ENCODE data around the gene RARA.

RARA gene

DNA sequence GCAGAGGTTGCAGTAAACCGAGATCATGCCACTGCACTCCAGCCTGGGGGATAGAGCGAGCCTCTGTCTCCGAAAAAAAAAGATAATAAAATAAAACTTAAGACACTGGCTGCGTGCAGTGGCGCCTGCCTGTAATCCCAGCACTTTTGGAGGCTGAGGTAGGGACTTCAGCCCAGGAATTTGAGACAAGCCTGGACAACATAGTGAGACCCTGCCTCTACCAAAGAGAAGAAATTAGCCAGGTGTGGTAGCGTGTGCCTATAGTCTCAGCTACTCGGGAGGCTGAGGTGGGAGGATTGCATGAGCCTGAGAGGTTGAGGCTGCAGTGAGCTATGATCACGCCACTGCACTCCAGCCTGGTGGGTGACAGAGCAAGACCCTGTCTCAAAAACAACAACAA lies 26.6 kb downstream of the RARA start:
- no peak for TF ChIP-seq ZFX (IDR thresholded peaks at IDR 0.05)
- TF ChIP-seq, protein P1, sequence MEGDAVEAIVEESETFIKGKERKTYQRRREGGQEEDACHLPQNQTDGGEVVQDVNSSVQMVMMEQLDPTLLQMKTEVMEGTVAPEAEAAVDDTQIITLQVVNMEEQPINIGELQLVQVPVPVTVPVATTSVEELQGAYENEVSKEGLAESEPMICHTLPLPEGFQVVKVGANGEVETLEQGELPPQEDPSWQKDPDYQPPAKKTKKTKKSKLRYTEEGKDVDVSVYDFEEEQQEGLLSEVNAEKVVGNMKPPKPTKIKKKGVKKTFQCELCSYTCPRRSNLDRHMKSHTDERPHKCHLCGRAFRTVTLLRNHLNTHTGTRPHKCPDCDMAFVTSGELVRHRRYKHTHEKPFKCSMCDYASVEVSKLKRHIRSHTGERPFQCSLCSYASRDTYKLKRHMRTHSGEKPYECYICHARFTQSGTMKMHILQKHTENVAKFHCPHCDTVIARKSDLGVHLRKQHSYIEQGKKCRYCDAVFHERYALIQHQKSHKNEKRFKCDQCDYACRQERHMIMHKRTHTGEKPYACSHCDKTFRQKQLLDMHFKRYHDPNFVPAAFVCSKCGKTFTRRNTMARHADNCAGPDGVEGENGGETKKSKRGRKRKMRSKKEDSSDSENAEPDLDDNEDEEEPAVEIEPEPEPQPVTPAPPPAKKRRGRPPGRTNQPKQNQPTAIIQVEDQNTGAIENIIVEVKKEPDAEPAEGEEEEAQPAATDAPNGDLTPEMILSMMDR (conservative IDR thresholded peaks at IDR 0.05), result no peak
- no peak overlapping the region for H3K27ac ChIP-seq

DNA sequence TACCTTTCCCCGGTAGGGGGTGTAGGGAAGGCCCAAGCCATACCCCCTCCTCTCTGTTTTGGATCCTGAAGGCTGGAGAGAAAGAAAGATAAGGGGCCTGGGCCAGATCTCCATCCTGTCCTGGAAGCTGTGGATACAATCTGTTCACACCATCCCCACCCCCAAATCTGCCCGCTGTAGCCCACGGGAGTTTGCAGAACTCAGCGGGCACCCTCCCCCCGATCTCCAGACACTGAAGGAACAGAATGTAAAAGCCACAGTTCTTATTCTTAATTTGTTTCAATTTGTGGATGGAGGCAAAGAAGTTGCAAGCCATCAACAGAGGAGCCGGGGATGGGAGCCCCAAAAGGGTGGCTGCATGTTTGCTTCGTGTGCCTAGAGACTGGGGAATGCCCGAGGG lies 28.4 kb downstream of the RARA start:
- TF ChIP-seq ZFX (IDR thresholded peaks at IDR 0.05), result no peak
- TF ChIP-seq, protein P1 (conservative IDR thresholded peaks at IDR 0.05), result no peak
- no peak overlapping the region for H3K27ac ChIP-seq

DNA sequence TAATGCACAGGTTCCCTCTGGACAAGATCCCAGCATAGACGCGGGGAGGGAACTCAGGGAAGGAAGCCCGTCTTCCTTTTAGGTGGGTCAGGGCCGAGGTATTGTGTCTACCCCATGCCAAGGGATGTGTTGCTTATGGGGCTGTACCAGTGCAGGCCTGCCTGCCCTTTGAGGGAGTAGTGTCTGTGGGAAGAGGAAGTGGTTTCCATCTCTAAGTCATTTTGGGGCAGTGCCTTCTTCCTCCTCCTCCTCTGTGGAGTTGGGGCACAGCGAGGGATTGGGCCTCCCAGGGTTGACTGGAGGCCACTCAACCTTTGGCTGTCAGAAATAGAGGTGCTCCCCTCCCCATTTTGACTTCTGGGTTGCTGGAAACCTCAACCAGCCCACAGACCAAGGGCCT lies 29.1 kb downstream of the RARA start:
- H3K27ac ChIP-seq, result no peak overlapping the region
- TF ChIP-seq, protein P1 (conservative IDR thresholded peaks at IDR 0.05), result no peak
- no peak for TF ChIP-seq ZFX (IDR thresholded peaks at IDR 0.05)

DNA sequence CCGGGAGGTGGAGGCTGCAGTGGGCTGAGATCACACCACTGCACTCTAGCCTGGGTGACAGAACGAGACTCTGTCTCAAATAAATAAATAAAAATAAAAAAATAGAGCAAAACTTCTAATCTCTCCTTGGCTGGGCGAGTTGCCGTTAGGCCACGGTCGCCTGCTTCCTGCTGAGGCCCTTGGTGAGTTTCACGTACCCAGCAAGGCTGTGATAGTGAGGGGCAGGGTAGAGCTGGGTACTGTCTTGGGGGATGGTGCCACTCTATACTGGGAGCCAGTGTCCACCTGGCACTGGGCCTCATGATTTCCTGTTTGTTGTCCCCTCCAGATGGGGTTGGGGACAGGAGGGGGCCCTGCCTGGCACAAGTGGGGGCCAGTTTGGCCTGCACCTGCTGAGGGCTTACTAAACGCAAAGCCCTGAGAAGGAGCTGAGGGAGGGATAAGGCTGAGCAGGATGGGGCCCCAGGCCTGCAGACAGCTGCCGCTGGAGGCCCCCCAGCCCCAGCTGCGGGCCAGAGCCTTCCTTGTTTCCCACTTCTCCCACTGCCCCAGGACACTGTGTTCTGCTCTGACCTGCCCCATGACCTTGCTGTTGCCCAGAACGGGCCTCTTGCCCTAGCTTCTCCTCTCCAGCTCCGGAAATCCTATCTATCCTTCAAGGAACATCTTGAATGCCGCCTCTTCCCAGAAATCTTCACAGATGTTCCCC lies 30.1 kb downstream of the RARA start:
- no peak for TF ChIP-seq ZFX (IDR thresholded peaks at IDR 0.05)
- TF ChIP-seq, protein P1 (conservative IDR thresholded peaks at IDR 0.05), result no peak
- H3K27ac ChIP-seq, result no peak overlapping the region

DNA sequence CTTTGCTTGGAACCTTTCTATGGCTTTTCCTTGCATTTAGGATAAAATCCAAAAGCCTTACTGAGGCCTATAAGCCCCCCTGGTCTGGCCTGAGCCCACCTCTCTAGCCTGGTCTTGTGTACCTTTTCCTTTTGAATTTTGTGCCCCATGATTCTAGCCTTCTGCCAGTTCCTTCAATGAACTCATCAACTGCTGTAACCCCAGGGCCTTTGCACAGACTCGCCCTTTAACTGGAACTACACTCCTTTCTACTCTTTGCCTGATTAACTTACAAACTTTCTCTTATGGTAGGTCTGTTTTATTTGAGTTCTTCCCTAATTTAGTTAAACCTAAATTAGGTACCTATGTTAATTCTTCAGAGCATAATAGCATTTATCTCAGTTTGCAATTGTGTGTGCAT lies 31.3 kb downstream of the RARA start:
- no peak overlapping the region for H3K27ac ChIP-seq
- TF ChIP-seq ZFX (IDR thresholded peaks at IDR 0.05), result no peak
- TF ChIP-seq, protein P1 (conservative IDR thresholded peaks at IDR 0.05), result no peak

DNA sequence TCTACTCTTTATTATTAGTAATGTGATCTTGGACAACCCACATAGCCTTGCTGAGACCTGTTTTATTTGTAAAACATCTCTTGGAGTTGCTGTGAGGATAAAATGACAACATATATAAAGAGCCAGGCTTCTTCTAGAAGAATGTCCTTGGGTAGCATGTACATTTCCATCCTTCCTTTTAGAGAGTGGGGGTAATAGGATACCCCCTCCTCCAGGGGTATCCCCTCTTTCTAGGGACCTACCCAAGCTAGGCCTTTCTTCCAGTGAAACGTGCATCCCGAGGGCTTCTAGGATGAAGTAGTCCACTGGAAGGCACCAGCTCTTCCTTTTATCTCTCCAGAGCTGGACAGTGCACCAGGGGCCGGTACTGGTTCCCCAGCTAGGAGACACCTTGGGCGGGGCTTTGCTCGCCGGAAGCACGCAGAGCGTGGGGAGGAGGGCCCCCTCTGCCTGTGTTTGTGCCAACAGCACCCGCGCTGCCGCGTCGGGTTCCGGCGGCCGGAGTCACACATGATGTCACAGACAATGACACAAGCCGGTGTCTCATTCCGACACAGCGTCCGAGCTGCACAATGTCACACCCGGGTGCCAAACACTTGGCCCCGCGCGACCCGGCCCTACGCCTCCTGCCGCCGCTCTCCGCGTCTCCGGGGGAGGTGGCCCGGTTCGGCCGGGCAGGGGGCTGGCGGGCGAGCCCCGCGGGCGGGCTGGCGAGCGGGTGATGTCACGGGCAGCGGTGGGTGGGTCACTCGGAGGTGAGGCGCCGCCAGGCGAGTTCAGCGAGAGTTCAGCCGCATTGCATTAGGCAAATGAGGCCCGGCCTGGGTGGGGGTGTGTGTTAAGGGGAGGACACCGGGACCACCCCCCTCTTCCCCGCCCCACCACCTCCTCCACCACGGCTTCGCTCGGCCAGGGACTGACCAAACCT lies 32.2 kb downstream of the RARA start:
- H3K27ac ChIP-seq, result peak overlapping the region; percentile 77
- TF ChIP-seq ZFX (IDR thresholded peaks at IDR 0.05), result no peak
- TF ChIP-seq, protein P1 (conservative IDR thresholded peaks at IDR 0.05), result no peak
